Stomach (tissue), 19 donors: ENCODE measurements around the gene ANOS1. TPM values are rescaled to one million over a fixed set of nuclear protein-coding genes. Genes with fewer than 3 reads are reported as not detected.
A peak's percentile ranks its signal among the peaks of the same experiment; 100 is the strongest.
"Not testable (repeated sequence)": the region's sequence is repeated elsewhere in the genome, so short reads cannot be mapped to it uniquely, and the experiment has no call there.

Source experiments
- DNase-seq, 2 donors: peaks; one replicate each; pipeline versions ENCODE4 v3.0.0 to v3.0.0-alpha.2; 2013 to 2019
- H3K27ac ChIP-seq, 5 donors: fragments of 200-600 bp in 4 of 5; sonication (generic) in 4 of 5; one replicate each; pipeline ENCODE4 v1.5.1; 2013 to 2019; ENCODE audit warnings: mild to moderate bottlenecking in 1 of 5, moderate library complexity in 1 of 5
- H3K27me3 ChIP-seq, 3 donors: fragments of 200-600 bp; sonication (generic); one replicate each; pipeline ENCODE4 v1.5.1; 2017 to 2019; ENCODE audit warnings: mixed run types in 1 of 3
- H3K36me3 ChIP-seq, 4 donors: fragments of 200-600 bp; sonication (generic); 1 replicate in 3 of 4; 2 replicates in 1 of 4; pipeline ENCODE4 v1.5.1; 2016 to 2019
- H3K4me1 ChIP-seq, 4 donors: fragments of 200-600 bp; sonication (generic); one replicate each; pipeline ENCODE4 v1.5.1; 2016 to 2019
- H3K4me3 ChIP-seq, 4 donors: fragments of 200-600 bp; sonication (generic) in 3 of 4; one replicate each; pipeline ENCODE4 v1.5.1; 2016 to 2019; ENCODE audit warnings: mild to moderate bottlenecking in 1 of 4
- H3K9me3 ChIP-seq, 4 donors: fragments of 200-600 bp; sonication (generic); one replicate each; pipeline ENCODE4 v1.5.1; 2016 to 2019
- CTCF ChIP-seq, 7 experiments: fragments of 450-650 bp in 4 of 7; fragments of 200-600 bp in 3 of 7; sonication (generic) in 3 of 7; IDR thresholded peaks; one replicate each; pipeline ENCODE4 v1.5.1; 2016 to 2019; ENCODE audit warnings: antibody characterized with exemption in 7 of 7, control low read depth in 2 of 7, mild to moderate bottlenecking in 1 of 7
- EP300 ChIP-seq: sonication (generic); formaldehyde crosslinking; IDR thresholded peaks from one replicate; pipeline ENCODE4 v1.6.1; 2017; ENCODE audit warnings: antibody characterized with exemption
- POLR2A ChIP-seq, 4 donors: fragments of 450-650 bp; IDR thresholded peaks; one replicate each; pipeline ENCODE4 v1.6.1; 2016; ENCODE audit warnings: antibody characterized with exemption in 4 of 4, control low read depth in 2 of 4, mild to moderate bottlenecking in 1 of 4, moderate library complexity in 1 of 4
- POLR2AphosphoS5 ChIP-seq, 3 donors: sonication (generic); formaldehyde crosslinking; IDR thresholded peaks; one replicate each; pipeline ENCODE4 v1.6.1; 2016; ENCODE audit warnings: antibody characterized with exemption in 3 of 3
- WGBS, 5 donors: extraction: QIAGEN DNeasy Blood & Tissue Kit in 3 of 5; methylation state at CpG; one replicate each; pipeline versions ENCODE4 v1.1.5 to v1.1.7; 2013 to 2018; 5-methylcytosine and 5-hydroxymethylcytosine counted together
- intact Hi-C: fragments of 100-400 bp; cut with DNase I; formaldehyde crosslinking; loops from one replicate; pipeline ENCODE4 v1.15.1; 2023; ENCODE audit warnings: low total_unique reads
- long read RNA-seq, 10 donors: transcript quantifications; one replicate each; lab custom pipeline, GENCODE V29; 2026
- polyA plus RNA-seq, 3 donors: library from polyadenylated mRNA; stranded (reverse); fragments of 200-250 nt; gene quantifications; one replicate each; pipeline ENCODE4 v1.2.3, GENCODE V29; 2013
- total RNA-seq, 5 donors: library from RNA; depleted of rRNA; stranded (reverse); fragments of >200 nt; gene quantifications; one replicate each; pipeline versions ENCODE4 v1.1.0 to v1.2.3, GENCODE V29; 2014 to 2016
- donor health status: healthy with polysubstance abuse.
- donor health status: Bipolar disorder and iron deficiency.
- donor health status: healthy.

The ANOS1 gene, protein sequence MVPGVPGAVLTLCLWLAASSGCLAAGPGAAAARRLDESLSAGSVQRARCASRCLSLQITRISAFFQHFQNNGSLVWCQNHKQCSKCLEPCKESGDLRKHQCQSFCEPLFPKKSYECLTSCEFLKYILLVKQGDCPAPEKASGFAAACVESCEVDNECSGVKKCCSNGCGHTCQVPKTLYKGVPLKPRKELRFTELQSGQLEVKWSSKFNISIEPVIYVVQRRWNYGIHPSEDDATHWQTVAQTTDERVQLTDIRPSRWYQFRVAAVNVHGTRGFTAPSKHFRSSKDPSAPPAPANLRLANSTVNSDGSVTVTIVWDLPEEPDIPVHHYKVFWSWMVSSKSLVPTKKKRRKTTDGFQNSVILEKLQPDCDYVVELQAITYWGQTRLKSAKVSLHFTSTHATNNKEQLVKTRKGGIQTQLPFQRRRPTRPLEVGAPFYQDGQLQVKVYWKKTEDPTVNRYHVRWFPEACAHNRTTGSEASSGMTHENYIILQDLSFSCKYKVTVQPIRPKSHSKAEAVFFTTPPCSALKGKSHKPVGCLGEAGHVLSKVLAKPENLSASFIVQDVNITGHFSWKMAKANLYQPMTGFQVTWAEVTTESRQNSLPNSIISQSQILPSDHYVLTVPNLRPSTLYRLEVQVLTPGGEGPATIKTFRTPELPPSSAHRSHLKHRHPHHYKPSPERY
- 10 to 100 TPM in 1 of 5 donors, 1 to 10 TPM in 2, not detected in 2; 1.8 to 10.8 (median 2.0) TPM for total RNA-seq
- 1 to 10 TPM in 1 of 3 donors, under 1 TPM in 1, not detected in 1; 0.12 to 1.3 TPM for polyA plus RNA-seq
- long read RNA-seq, donor 1, partial matches to known transcripts, result 5 of 5 reads
- long read RNA-seq, donor 1, other reads (novel, unspliced or antisense), result 0 of 5 reads
- long read RNA-seq, donor 2, result 0 reads
- long read RNA-seq, donor 3, full-length matches to known transcripts, result 1 of 1 reads
- long read RNA-seq, donor 3, partial matches to known transcripts, result 0 of 1 reads
- long read RNA-seq, donor 3, other reads (novel, unspliced or antisense), result 0 of 1 reads
- long read RNA-seq, donor 4, result 0 reads
- long read RNA-seq, donor 5, full-length matches to known transcripts, result 1 of 21 reads
- long read RNA-seq, donor 5, partial matches to known transcripts, result 20 of 21 reads
- long read RNA-seq, donor 5, other reads (novel, unspliced or antisense), result 0 of 21 reads
- long read RNA-seq, donor 6, full-length matches to known transcripts, result 2 of 13 reads
- long read RNA-seq, donor 6, partial matches to known transcripts, result 11 of 13 reads
- long read RNA-seq, donor 6, other reads (novel, unspliced or antisense), result 0 of 13 reads
- long read RNA-seq, donor 7, result 0 reads
- long read RNA-seq, donor 8, full-length matches to known transcripts, result 2 of 11 reads
- long read RNA-seq, donor 8, partial matches to known transcripts, result 9 of 11 reads
- long read RNA-seq, donor 8, other reads (novel, unspliced or antisense), result 0 of 11 reads
- long read RNA-seq, donor 9, full-length matches to known transcripts, result 1 of 15 reads
- long read RNA-seq, donor 9, partial matches to known transcripts, result 14 of 15 reads
- long read RNA-seq, donor 9, other reads (novel, unspliced or antisense), result 0 of 15 reads
- long read RNA-seq, donor 10, result 0 reads

GRCh38 chrX:8731559-8732395 is at the start of gene ANOS1:
TSS of gene ANOS1 (minus strand) at chrX:8732137. CDS start at chrX:8732036, 101 bp downstream.
- no peaks in the 10 kb centered on the region for H3K36me3 ChIP-seq
- no peak within 1 kb of the TSS for H3K27ac ChIP-seq
- DNase-seq, result peak; percentile 47 to 87
- no peaks in the 10 kb centered on the region for H3K9me3 ChIP-seq
- TF ChIP-seq POLR2AphosphoS5 (IDR thresholded peaks at IDR 0.05) (no peak), POLR2A (IDR thresholded peaks at IDR 0.05) (no peak), CTCF (IDR thresholded peaks at IDR 0.05) (no peak), EP300 (no peak)
- peaks cover 0 to 29% (median 24%) of the 10 kb centered on the region in 4 donors for H3K4me1 ChIP-seq
- H3K27me3 ChIP-seq, result peaks cover 4 to 43% (median 27%) of the 10 kb centered on the region in 3 donors
- H3K4me3 ChIP-seq, result peak within 1 kb of the TSS; percentile 42 to 62 (median 52)
- intact Hi-C loops, result no loop called here
- WGBS, 5 donors, result 1 to 5% (median 2%) methylated on average over 4 to 79 of the region's 88 CpGs

DNA sequence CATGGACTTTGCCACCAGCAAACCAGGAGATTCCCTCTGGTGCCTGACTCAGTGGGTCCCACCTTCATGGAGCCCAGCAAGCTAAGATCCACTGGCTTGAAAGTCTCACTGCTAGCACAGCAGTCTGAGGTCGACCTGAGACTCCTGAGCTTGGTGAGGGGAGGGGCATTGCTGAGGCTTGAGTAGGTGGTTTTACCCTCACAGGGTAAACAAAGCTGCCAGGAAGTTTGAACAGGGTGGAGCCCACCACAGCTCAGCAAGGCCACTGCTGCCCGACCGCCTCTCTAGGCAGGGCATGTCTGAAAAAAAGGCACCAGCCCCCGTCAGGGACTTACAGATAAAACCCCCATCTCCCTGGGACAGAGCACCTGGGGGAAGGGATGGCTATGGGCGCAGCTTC is 41.2 kb upstream of the ANOS1 start:
- DNase-seq, result no peak
- WGBS, 5 donors, result 34 to 62% (median 48%) methylated on average over 5 of the region's 5 CpGs; no CpG with 5 or more reads in 1 of the 5 donors

GRCh38 chrX:8760021-8760420 is 28.1 kb upstream of the ANOS1 start:
- 70 to 87% (median 80%) methylated on average over 2 of the region's 2 CpGs for WGBS, 5 donors
- no peaks in the 10 kb centered on the region for H3K4me1 ChIP-seq
- no peak for TF ChIP-seq EP300
- no peak for TF ChIP-seq POLR2A (IDR thresholded peaks at IDR 0.05)
- no peak for TF ChIP-seq CTCF (IDR thresholded peaks at IDR 0.05)
- TF ChIP-seq POLR2AphosphoS5 (IDR thresholded peaks at IDR 0.05), result no peak
- no peak for DNase-seq
- no peaks in the 10 kb centered on the region for H3K9me3 ChIP-seq
- H3K36me3 ChIP-seq, result no peaks in the 10 kb centered on the region
- no peak overlapping the region for H3K4me3 ChIP-seq
- peaks cover 0 to 2% (median 0%) of the 10 kb centered on the region in 3 donors for H3K27me3 ChIP-seq
- intact Hi-C loops, result no loop called here
- no peak overlapping the region for H3K27ac ChIP-seq

More for the DNA sequence above, 41.2 kb upstream of the ANOS1 start:
- H3K36me3 ChIP-seq, result no peaks in the 10 kb centered on the region
- H3K27me3 ChIP-seq, result peaks cover 0 to 9% (median 0%) of the 10 kb centered on the region in 3 donors
- intact Hi-C loops, result no loop called here
- H3K4me3 ChIP-seq, result no peak overlapping the region
- H3K4me1 ChIP-seq, result no peaks in the 10 kb centered on the region
- TF ChIP-seq EP300 (no peak), CTCF (IDR thresholded peaks at IDR 0.05) (no peak), POLR2AphosphoS5 (IDR thresholded peaks at IDR 0.05) (no peak), POLR2A (IDR thresholded peaks at IDR 0.05) (no peak)
- H3K27ac ChIP-seq, result no peak overlapping the region
- H3K9me3 ChIP-seq, result no peaks in the 10 kb centered on the region

DNA sequence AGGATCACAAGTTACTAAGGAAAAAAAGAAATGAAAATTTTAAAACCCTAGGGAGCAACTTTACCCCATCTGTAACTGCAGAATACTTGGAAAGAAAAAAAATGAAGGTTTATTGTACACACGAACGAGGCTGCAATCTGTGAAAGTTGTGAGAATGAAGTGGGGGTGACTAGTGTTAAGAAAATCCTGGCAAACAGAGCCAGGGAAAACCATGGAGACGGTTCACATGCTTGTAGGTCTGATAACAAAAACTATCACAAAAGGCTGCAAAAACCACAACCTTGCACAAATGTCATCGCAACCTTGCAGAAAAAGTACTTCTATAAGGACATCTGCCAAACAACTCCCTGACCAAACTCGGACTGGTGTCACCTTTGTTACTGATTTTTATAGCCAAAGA is 26.8 kb upstream of the ANOS1 start:
- H3K4me1 ChIP-seq, H3K27ac ChIP-seq, H3K9me3 ChIP-seq, intact Hi-C loops, H3K4me3 ChIP-seq, DNase-seq, H3K27me3 ChIP-seq, H3K36me3 ChIP-seq: not testable (repeated sequence)
- 50 to 71% (median 61%) methylated on average over 4 to 5 of the region's 5 CpGs for WGBS, 5 donors

GRCh38 chrX:8757609-8758389 is 25.9 kb upstream of the ANOS1 start:
- H3K4me3 ChIP-seq, H3K9me3 ChIP-seq, H3K4me1 ChIP-seq, DNase-seq, H3K27ac ChIP-seq, H3K36me3 ChIP-seq, intact Hi-C loops, H3K27me3 ChIP-seq: not testable (repeated sequence)
- 82 to 97% (median 90%) methylated on average over 5 to 7 of the region's 7 CpGs for WGBS, 5 donors
